H1 (cell line): ENCODE data around the gene ST8SIA4. TPM values are rescaled to one million over a fixed set of nuclear protein-coding genes. Genes with fewer than 3 reads are reported as not detected.

ENCODE experiments used
- CHD2 ChIP-seq: IDR thresholded peaks from 2 replicates; pipeline ENCODE4 v1.6.1; 2012; ENCODE audit warnings: low read length, improper control_type of control experiment
- KDM4A ChIP-seq: IDR thresholded peaks from one replicate; pipeline ENCODE4 v1.7.1; 2012; ENCODE audit warnings: low read depth, mild to moderate bottlenecking, moderate library complexity, low read length, inconsistent platforms; ENCODE audit not compliant: severe bottlenecking
- PHF8 ChIP-seq: fragments of 200-600 bp; sonication (generic); conservative IDR thresholded peaks from 2 replicates; pipeline ENCODE4 v1.7.1; 2012; ENCODE audit warnings: low read depth, mild to moderate bottlenecking, inconsistent platforms, low read length, moderate library complexity
- POLR2A ChIP-seq, 2 experiments: IDR thresholded peaks; 1 replicate in 1 of 2; 2 replicates in 1 of 2; pipeline ENCODE4 v1.6.1; 2011; ENCODE audit warnings: low read depth in 2 of 2, low read length in 2 of 2, mild to moderate bottlenecking in 2 of 2; ENCODE audit errors: control extremely low read depth in 1 of 2
- POLR2AphosphoS5 ChIP-seq: IDR thresholded peaks from 2 replicates; pipeline ENCODE4 v1.6.1; 2011; ENCODE audit warnings: low read depth, low read length
- POU5F1 ChIP-seq: IDR thresholded peaks from 2 replicates; pipeline ENCODE4 v1.6.1; 2011; ENCODE audit warnings: low read depth, mild to moderate bottlenecking, low read length, moderate library complexity
- SAP30 ChIP-seq: fragments of 300-600 bp; sonication (generic); IDR thresholded peaks from 2 replicates; pipeline ENCODE4 v1.7.1; 2012; ENCODE audit warnings: low read length, moderate library complexity, mild to moderate bottlenecking, inconsistent platforms; ENCODE audit not compliant: insufficient read depth, insufficient replicate concordance
- USF2 ChIP-seq: IDR thresholded peaks from 2 replicates; pipeline ENCODE4 v1.6.1; 2011; ENCODE audit warnings: low read length, improper control_type of control experiment
- polyA plus RNA-seq, 7 experiments: library from polyadenylated mRNA; depleted of rRNA in 3 of 7; stranded (reverse) in 5 of 7; unstranded in 2 of 7; fragments of >200 nt in 5 of 7; fragments of 200-250 nt in 2 of 7; gene quantifications; 1 replicate in 5 of 7; 2 replicates in 1 of 7; 4 replicates in 1 of 7; pipeline versions ENCODE4 v1.2.1 to v1.2.3, GENCODE V29; 2011 to 2013; ENCODE audit warnings: missing spikeins in 2 of 7, mixed read lengths in 2 of 7
- total RNA-seq: library from RNA; stranded (reverse); fragmentation: NEBNext Ultra II Directional; extraction: Animal tissue kit (Norgen Biotek cat#: 25700); gene quantifications from 2 replicates; pipeline ENCODE4 v1.2.1, GENCODE V29; 2021

ST8SIA4 gene
- total and polyA plus RNA-seq, 2 of the 8 experiments (the other 6 are each of a cell fraction or from before 2014, with no cell fraction given) = 0.08 to 0.50 TPM

GRCh38 chr5:100900142-100900795 is 2.8 kb downstream of the ST8SIA4 start (continued):
- TF ChIP-seq USF2 (no peak), KDM4A (peak; percentile 65), SAP30 (no peak), CHD2 (no peak), POLR2A (IDR thresholded peaks at IDR 0.05; ENCODE audit: control extremely low read depth in 1 of 2, low read depth in 2 of 2, low read length in 2 of 2) (0 out of 3 replicates have a peak, but pooled peaks of 1 of the 2 experiments have one; percentile 18), PHF8 (0 out of 2 replicates have a peak, but pooled peaks have one; percentile 28), POLR2AphosphoS5 (0 out of 2 replicates have a peak, but pooled peaks have one; percentile 20), POU5F1 (no peak)
